Prostate gland (tissue), 2 donors: ENCODE data around the gene FSTL5. TPM values are rescaled to one million over a fixed set of nuclear protein-coding genes. Genes with fewer than 3 reads are reported as not detected.

Experiments used
- DNase-seq: peaks from one replicate; pipeline ENCODE4 v3.0.0-alpha.2; 2019; ENCODE audit warnings: low spot score
- H3K27ac ChIP-seq, 2 donors: fragments of 200-600 bp; sonication (generic); 2 replicates each; pipeline ENCODE4 v1.5.1; 2017 to 2019
- H3K27me3 ChIP-seq: fragments of 200-600 bp; sonication (generic); replicated peaks from 2 replicates; pipeline ENCODE4 v1.5.1; 2019; ENCODE audit not compliant: insufficient read depth
- H3K36me3 ChIP-seq, 2 donors: fragments of 200-600 bp; sonication (generic); 1 replicate in 1 of 2; 2 replicates in 1 of 2; pipeline versions ENCODE4 v1.5.1 to v1.8.1; 2017 to 2019
- H3K4me1 ChIP-seq: fragments of 200-600 bp; sonication (generic); replicated peaks from 2 replicates; pipeline ENCODE4 v1.5.1; 2019
- H3K4me3 ChIP-seq, 2 donors: fragments of 200-600 bp; sonication (generic); 2 replicates each; pipeline ENCODE4 v1.5.1; 2017 to 2019
- H3K9me3 ChIP-seq: fragments of 200-600 bp; sonication (generic); 2 replicates; pipeline ENCODE4 v1.5.1; 2017
- CTCF ChIP-seq, 4 experiments: fragments of 200-600 bp in 2 of 4; fragments of 450-650 bp in 2 of 4; sonication (generic) in 2 of 4; IDR thresholded peaks; 1 replicate in 3 of 4; 2 replicates in 1 of 4; pipeline ENCODE4 v1.5.1; 2016 to 2019; ENCODE audit warnings: antibody characterized with exemption in 4 of 4, mild to moderate bottlenecking in 2 of 4, moderate library complexity in 2 of 4
- POLR2A ChIP-seq: fragments of 450-650 bp; IDR thresholded peaks from one replicate; pipeline ENCODE4 v1.6.1; 2016; ENCODE audit warnings: antibody characterized with exemption, mild to moderate bottlenecking
- POLR2AphosphoS5 ChIP-seq: sonication (generic); formaldehyde crosslinking; IDR thresholded peaks from one replicate; pipeline ENCODE4 v1.6.1; 2017; ENCODE audit warnings: antibody characterized with exemption
- WGBS: methylation state at CpG from one replicate; pipeline ENCODE4 v1.1.5; 2018; 5-methylcytosine and 5-hydroxymethylcytosine counted together
- intact Hi-C: fragments of 100-400 bp; cut with DNase I; formaldehyde crosslinking; loops from one replicate; pipeline ENCODE4 v1.14.2; 2022
- total RNA-seq, 2 donors: library from RNA; depleted of rRNA; stranded (reverse); fragments of >200 nt; gene quantifications; one replicate each; pipeline ENCODE4 v1.1.0, GENCODE V29; 2016

Gene FSTL5
- total RNA-seq, 2 donors from 2014 or later = 0.45 TPM; not detected in 1

GRCh38 chr4:161360982-161361381, 802.8 kb downstream of the FSTL5 start:
- H3K9me3 ChIP-seq = no peaks in the 10 kb centered on the region
- H3K4me3 ChIP-seq = no peak overlapping the region
- no peaks in the 10 kb centered on the region for H3K27me3 ChIP-seq
- WGBS = 93% methylated on average over 4 of the region's 4 CpGs
- H3K27ac ChIP-seq = no peak overlapping the region
- TF ChIP-seq POLR2AphosphoS5 = no peak
- no peak for TF ChIP-seq CTCF (IDR thresholded peaks at IDR 0.05)
- TF ChIP-seq POLR2A = no peak
- no peaks in the 10 kb centered on the region for H3K36me3 ChIP-seq
- H3K4me1 ChIP-seq = no peaks in the 10 kb centered on the region
- no peak for DNase-seq
- intact Hi-C loops = no loop called here

- intact Hi-C loops = no loop called here
- no peak for DNase-seq
These were observed 804.3 kb downstream of the FSTL5 start for GRCh38 chr4:161359491-161359890.

GRCh38 chr4:161356351-161356750, 807.4 kb downstream of the FSTL5 start:
- 36% methylated on average over 3 of the region's 3 CpGs for WGBS
- H3K9me3 ChIP-seq = no peaks in the 10 kb centered on the region
- H3K27ac ChIP-seq = no peak overlapping the region
- TF ChIP-seq POLR2AphosphoS5 = no peak
- no peak for TF ChIP-seq CTCF (IDR thresholded peaks at IDR 0.05)
- no peak for TF ChIP-seq POLR2A
- H3K4me1 ChIP-seq = no peaks in the 10 kb centered on the region
- no peaks in the 10 kb centered on the region for H3K27me3 ChIP-seq
- intact Hi-C loops = no loop called here
- no peak for DNase-seq
- H3K36me3 ChIP-seq = no peaks in the 10 kb centered on the region
- H3K4me3 ChIP-seq = no peak overlapping the region

More at GRCh38 chr4:161359491-161359890, 804.3 kb downstream of the FSTL5 start:
- Histone ChIP-seq H3K36me3 (no peaks in the 10 kb centered on the region), H3K4me3 (no peak overlapping the region), H3K9me3 (no peaks in the 10 kb centered on the region), H3K4me1 (no peaks in the 10 kb centered on the region), H3K27ac (no peak overlapping the region), H3K27me3 (no peaks in the 10 kb centered on the region)
- WGBS = 89% methylated on average over 2 of the region's 2 CpGs
- TF ChIP-seq POLR2A (no peak), CTCF (IDR thresholded peaks at IDR 0.05) (no peak), POLR2AphosphoS5 (no peak)

- H3K9me3 ChIP-seq = no peaks in the 10 kb centered on the region
- no peaks in the 10 kb centered on the region for H3K27me3 ChIP-seq
- intact Hi-C loops = no loop called here
- TF ChIP-seq POLR2AphosphoS5 (no peak), CTCF (IDR thresholded peaks at IDR 0.05) (no peak), POLR2A (no peak)
- no peaks in the 10 kb centered on the region for H3K36me3 ChIP-seq
- WGBS = 66% methylated on average over 3 of the region's 3 CpGs
- no peak overlapping the region for H3K4me3 ChIP-seq
- no peak overlapping the region for H3K27ac ChIP-seq
- no peak for DNase-seq
- H3K4me1 ChIP-seq = no peaks in the 10 kb centered on the region
These were observed 812.9 kb downstream of the FSTL5 start for GRCh38 chr4:161350946-161351345.

- H3K36me3 ChIP-seq = no peaks in the 10 kb centered on the region
- no peak overlapping the region for H3K4me3 ChIP-seq
- no peak overlapping the region for H3K27ac ChIP-seq
- no peaks in the 10 kb centered on the region for H3K9me3 ChIP-seq
- intact Hi-C loops = no loop called here
- H3K4me1 ChIP-seq = no peaks in the 10 kb centered on the region
- no peaks in the 10 kb centered on the region for H3K27me3 ChIP-seq
- DNase-seq = no peak
- 48% methylated on average over 1 of the region's 1 CpG for WGBS
- no peak for TF ChIP-seq POLR2AphosphoS5
These were observed 818.1 kb downstream of the FSTL5 start for GRCh38 chr4:161345741-161346140.
